ENCODE data around the gene DYNLRB2. TPM values are rescaled to one million over a fixed set of nuclear protein-coding genes. Genes with fewer than 3 reads are reported as not detected.

Gene DYNLRB2
- total RNA-seq, 1 experiment from 2014 or later = not detected

DNA sequence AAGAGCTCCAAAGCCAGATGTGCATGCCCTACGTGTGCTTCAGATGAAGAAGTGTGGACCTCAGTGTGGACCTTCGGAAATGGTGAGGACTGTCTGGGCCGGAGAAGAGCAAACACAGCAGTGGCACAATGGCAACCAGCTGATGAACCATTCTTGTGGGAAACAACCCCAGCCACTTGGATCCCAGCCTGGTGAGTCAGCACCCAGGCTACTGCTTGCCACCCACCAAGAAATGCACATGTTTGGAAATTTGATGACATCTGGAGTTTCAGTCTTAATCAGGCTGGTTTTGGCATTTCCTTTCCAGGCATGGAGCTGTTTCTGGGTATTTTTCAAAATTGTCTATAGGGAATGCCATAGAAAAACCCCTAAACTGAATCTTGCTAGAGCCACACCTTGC lies 42.7 kb downstream of the DYNLRB2 start:
- ChIA-PET POLR2A (no interaction called here), CTCF (interaction anchor here (0.6 to 1.1 kb wide), 2 partner anchors 57 to 237 kb away, joined by 3 to 4 read pairs; no protein-coding TSS in a partner anchor)
- Mint-ChIP-seq H3K36me3 (ENCODE audit: insufficient read depth, unreplicated experiment) (no peaks in the 10 kb centered on the region), H3K9me3 (ENCODE audit: unreplicated experiment) (peaks cover 8% of the 10 kb centered on the region), H3K4me1 (ENCODE audit: insufficient read depth, unreplicated experiment) (no peaks in the 10 kb centered on the region), H3K27me3 (ENCODE audit: insufficient read depth, unreplicated experiment) (peaks cover 10% of the 10 kb centered on the region), H3K27ac (ENCODE audit: low read depth, unreplicated experiment) (no peak overlapping the region), H3K4me3 (ENCODE audit: unreplicated experiment) (no peak overlapping the region)
- DNase-seq (ENCODE audit: unreplicated experiment) = peak; percentile 71
- no TSS peak for BruUV-seq (replicated peaks)
- TF ChIP-seq, protein P1, sequence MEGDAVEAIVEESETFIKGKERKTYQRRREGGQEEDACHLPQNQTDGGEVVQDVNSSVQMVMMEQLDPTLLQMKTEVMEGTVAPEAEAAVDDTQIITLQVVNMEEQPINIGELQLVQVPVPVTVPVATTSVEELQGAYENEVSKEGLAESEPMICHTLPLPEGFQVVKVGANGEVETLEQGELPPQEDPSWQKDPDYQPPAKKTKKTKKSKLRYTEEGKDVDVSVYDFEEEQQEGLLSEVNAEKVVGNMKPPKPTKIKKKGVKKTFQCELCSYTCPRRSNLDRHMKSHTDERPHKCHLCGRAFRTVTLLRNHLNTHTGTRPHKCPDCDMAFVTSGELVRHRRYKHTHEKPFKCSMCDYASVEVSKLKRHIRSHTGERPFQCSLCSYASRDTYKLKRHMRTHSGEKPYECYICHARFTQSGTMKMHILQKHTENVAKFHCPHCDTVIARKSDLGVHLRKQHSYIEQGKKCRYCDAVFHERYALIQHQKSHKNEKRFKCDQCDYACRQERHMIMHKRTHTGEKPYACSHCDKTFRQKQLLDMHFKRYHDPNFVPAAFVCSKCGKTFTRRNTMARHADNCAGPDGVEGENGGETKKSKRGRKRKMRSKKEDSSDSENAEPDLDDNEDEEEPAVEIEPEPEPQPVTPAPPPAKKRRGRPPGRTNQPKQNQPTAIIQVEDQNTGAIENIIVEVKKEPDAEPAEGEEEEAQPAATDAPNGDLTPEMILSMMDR (IDR thresholded peaks at IDR 0.05; ENCODE audit: unreplicated experiment) = no peak
- intact Hi-C loops (cut with micrococcal nuclease) = no loop called here

DNA sequence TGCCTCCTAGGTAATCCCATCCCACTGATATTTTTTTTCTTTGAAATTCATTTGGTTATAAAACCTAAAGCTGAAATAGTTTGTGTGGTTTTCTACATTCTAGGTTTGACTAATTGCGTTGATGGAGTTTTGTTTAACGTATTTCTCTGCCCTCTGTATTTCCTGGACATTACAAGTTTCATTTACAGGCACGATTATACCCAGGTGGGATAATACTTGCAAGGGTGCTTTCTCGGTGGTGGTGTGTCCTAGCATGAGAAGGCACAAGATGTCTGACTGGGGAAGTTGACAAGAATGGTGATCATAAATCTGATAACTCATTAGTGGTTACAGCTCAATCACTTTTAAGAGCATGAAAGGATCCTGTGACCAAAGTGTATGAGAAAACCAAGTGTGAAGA lies 45.0 kb downstream of the DYNLRB2 start:
- POLR2A ChIA-PET = interaction anchor here (0.7 kb wide), 1 partner anchor 45 kb away, joined by 3 read pairs; no protein-coding TSS in a partner anchor
- no peaks in the 10 kb centered on the region for H3K36me3 Mint-ChIP-seq (ENCODE audit: insufficient read depth, unreplicated experiment)
- H3K9me3 Mint-ChIP-seq (ENCODE audit: unreplicated experiment) = peaks cover 5% of the 10 kb centered on the region
- no TSS peak for BruUV-seq (replicated peaks)
- peaks cover 7% of the 10 kb centered on the region for H3K27me3 Mint-ChIP-seq (ENCODE audit: insufficient read depth, unreplicated experiment)
- intact Hi-C loops (cut with micrococcal nuclease) = no loop called here
- DNase-seq (ENCODE audit: unreplicated experiment) = no peak
- no peak overlapping the region for H3K4me3 Mint-ChIP-seq (ENCODE audit: unreplicated experiment)
- TF ChIP-seq, protein P1 (IDR thresholded peaks at IDR 0.05; ENCODE audit: unreplicated experiment) = no peak
- H3K4me1 Mint-ChIP-seq (ENCODE audit: insufficient read depth, unreplicated experiment) = no peaks in the 10 kb centered on the region
- H3K27ac Mint-ChIP-seq (ENCODE audit: low read depth, unreplicated experiment) = no peak overlapping the region
- CTCF ChIA-PET = interaction anchor here (0.6 to 1.5 kb wide), 3 partner anchors 59 to 329 kb away, joined by 3 read pairs; no protein-coding TSS in a partner anchor

DNA sequence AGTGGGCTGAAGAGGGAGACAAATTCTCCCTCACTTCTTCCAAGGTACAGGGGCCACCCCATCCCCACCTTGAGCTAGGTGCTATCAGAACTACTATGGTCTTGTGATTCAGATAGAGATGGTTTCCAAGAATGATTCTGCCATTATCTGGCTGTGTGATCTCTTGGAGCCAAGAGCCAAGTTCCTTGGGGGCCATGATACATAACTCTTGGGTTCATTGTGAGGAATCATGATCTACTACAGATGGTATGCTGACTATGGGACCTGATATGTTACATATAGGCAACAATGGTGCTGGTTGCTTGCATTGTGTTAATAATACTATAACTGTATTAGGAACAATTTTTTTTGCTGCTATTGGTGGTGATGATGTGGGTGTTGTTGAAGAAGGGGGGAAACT lies 45.7 kb downstream of the DYNLRB2 start:
- POLR2A ChIA-PET = no interaction called here
- Mint-ChIP-seq H3K4me1 (ENCODE audit: insufficient read depth, unreplicated experiment) (no peaks in the 10 kb centered on the region), H3K9me3 (ENCODE audit: unreplicated experiment) (no peaks in the 10 kb centered on the region), H3K36me3 (ENCODE audit: insufficient read depth, unreplicated experiment) (no peaks in the 10 kb centered on the region), H3K4me3 (ENCODE audit: unreplicated experiment) (no peak overlapping the region), H3K27ac (ENCODE audit: low read depth, unreplicated experiment) (no peak overlapping the region), H3K27me3 (ENCODE audit: insufficient read depth, unreplicated experiment) (no peaks in the 10 kb centered on the region)
- no peak for DNase-seq (ENCODE audit: unreplicated experiment)
- CTCF ChIA-PET = interaction anchor here (0.6 to 1.5 kb wide), 2 partner anchors 23 to 60 kb away, joined by 3 read pairs; no protein-coding TSS in a partner anchor
- intact Hi-C loops (cut with micrococcal nuclease) = no loop called here
- no TSS peak for BruUV-seq (replicated peaks)
- TF ChIP-seq, protein P1 (IDR thresholded peaks at IDR 0.05; ENCODE audit: unreplicated experiment) = no peak

DNA sequence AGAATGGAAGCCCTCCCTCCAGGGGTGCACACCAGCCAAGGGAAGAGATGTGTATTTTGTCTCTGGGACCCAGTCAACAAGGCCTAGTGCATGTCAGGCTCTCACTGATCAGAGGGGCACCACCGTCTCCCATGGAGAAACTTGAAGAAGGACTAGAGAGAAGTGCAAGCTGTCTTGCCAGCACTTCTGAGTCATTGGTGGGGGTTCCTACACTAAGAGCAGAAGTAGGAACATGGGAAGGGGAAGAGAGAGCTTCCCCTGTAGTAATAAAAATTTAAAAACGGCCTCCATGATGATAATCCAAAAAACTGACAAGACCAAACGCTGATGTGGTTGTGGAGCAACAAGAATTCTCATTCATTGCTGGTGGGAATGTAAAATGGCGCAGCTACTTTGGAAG lies 46.3 kb downstream of the DYNLRB2 start:
- POLR2A ChIA-PET = no interaction called here

More for the DNA sequence above, 46.3 kb downstream of the DYNLRB2 start:
- no peak for DNase-seq (ENCODE audit: unreplicated experiment)
- Mint-ChIP-seq H3K4me1 (ENCODE audit: insufficient read depth, unreplicated experiment) (no peaks in the 10 kb centered on the region), H3K27ac (ENCODE audit: low read depth, unreplicated experiment) (no peak overlapping the region), H3K9me3 (ENCODE audit: unreplicated experiment) (no peaks in the 10 kb centered on the region), H3K36me3 (ENCODE audit: insufficient read depth, unreplicated experiment) (no peaks in the 10 kb centered on the region), H3K4me3 (ENCODE audit: unreplicated experiment) (no peak overlapping the region), H3K27me3 (ENCODE audit: insufficient read depth, unreplicated experiment) (no peaks in the 10 kb centered on the region)
- intact Hi-C loops (cut with micrococcal nuclease) = no loop called here
- CTCF ChIA-PET = interaction anchor here (0.6 to 1.5 kb wide), 2 partner anchors 22 to 60 kb away, joined by 3 read pairs; no protein-coding TSS in a partner anchor
- TF ChIP-seq, protein P1 (IDR thresholded peaks at IDR 0.05; ENCODE audit: unreplicated experiment) = no peak
- no TSS peak for BruUV-seq (replicated peaks)
